Colonic mucosa (tissue), 4 donors: ENCODE results near the gene PRAMEF5. TPM values are rescaled to one million over a fixed set of nuclear protein-coding genes. Genes with fewer than 3 reads are reported as not detected.
"Not testable (repeated sequence)": the region's sequence is repeated elsewhere in the genome, so short reads cannot be mapped to it uniquely, and the experiment has no call there.

Experiments used
- DNase-seq: peaks from one replicate; pipeline ENCODE4 v3.0.0-alpha.2; 2020
- H3K27ac ChIP-seq: fragments of 200-600 bp; one replicate; pipeline ENCODE4 v1.8.0; 2021
- H3K27me3 ChIP-seq: fragments of 200-600 bp; one replicate; pipeline ENCODE4 v1.8.0; 2021
- H3K36me3 ChIP-seq: fragments of 200-600 bp; one replicate; pipeline ENCODE4 v1.8.0; 2021
- H3K4me1 ChIP-seq: fragments of 200-600 bp; one replicate; pipeline ENCODE4 v1.8.0; 2021; ENCODE audit warnings: mild to moderate bottlenecking
- H3K4me3 ChIP-seq: fragments of 200-600 bp; one replicate; pipeline ENCODE4 v1.8.0; 2021
- H3K9ac ChIP-seq, 2 donors: one replicate each; pipeline ENCODE4 v1.7.0; 2013; ENCODE audit warnings: control low read depth in 2 of 2, low read depth in 2 of 2, low read length in 2 of 2
- H3K9me3 ChIP-seq: fragments of 200-600 bp; one replicate; pipeline ENCODE4 v1.8.0; 2021
- intact Hi-C: fragments of 100-400 bp; cut with DNase I; formaldehyde crosslinking; loops from one replicate; pipeline ENCODE4 v1.14.1; 2022
- total RNA-seq, 2 donors: library from RNA; stranded (reverse); fragmentation: NEBNext Ultra II Directional in 1 of 2; extraction: Animal tissue kit (Norgen Biotek cat#: 25700) in 1 of 2; gene quantifications; one replicate each; pipeline ENCODE4 v1.2.1, GENCODE V29; 2021
- donor health status: healthy.
- donor health status: DM: no; HTN: no; CAD: no.
- donor health status: DM: no; HTN: no; CAD: no.

Gene PRAMEF5
- total RNA-seq, 2 donors from 2014 or later, result not detected

DNA sequence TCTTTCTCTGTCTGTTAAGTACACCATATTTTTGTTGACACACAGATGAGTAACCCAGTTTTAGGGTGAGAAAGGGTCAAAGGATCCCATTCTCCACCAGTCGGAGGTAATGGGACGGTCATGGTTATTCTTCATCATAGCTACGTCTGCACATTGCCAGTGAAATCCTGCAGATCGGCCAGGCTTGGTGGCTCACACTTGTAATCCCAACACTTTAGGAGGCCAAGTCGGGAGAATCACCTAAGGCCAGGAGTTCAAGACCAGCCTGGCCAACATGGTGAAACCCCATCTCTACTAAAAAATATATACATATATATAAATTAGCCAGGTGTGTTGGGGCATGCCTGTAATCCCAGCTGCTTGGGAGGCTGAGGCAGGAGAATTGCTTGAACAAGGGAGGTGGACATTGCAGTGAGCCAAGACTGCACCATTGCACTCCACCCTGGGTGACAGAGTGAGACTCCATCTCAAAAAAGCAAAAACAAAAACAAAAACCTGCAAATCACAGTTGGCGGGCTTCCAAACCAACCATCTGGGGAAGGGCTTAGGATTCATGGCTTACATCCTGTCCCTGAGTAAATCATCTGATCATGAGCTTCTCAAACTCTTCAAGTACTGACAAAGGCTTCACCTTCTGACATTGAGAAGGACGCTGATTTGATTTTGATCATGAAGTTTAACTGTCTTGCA is 22.8 kb upstream of the PRAMEF5 start:
- H3K4me3 ChIP-seq, intact Hi-C loops, H3K27me3 ChIP-seq, H3K36me3 ChIP-seq, H3K9ac ChIP-seq, H3K27ac ChIP-seq, H3K9me3 ChIP-seq, H3K4me1 ChIP-seq, DNase-seq: not testable (repeated sequence)

DNA sequence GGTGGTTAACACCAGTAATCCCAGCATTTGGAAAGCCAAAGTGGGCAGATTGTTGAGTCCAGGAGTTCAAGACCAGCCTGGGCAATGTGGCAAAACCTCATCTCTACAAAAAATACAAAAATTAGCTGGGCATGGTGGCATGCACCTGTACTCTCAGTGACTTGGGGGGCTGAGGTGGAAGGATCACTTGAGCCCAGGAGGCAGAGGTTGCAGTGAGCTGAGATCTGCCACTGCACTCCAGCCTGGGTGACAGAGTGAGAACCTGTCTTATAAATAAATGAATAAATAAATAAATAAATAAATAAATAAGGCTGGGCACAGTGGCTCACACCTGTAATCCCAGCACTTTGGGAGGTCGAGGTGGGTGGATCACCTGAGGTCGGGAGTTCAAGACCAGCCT is 21.9 kb upstream of the PRAMEF5 start:
- intact Hi-C loops, H3K9me3 ChIP-seq: not testable (repeated sequence)

GRCh38 chr1:13234057-13234456 is 19.9 kb upstream of the PRAMEF5 start:
- DNase-seq, intact Hi-C loops, H3K27me3 ChIP-seq: not testable (repeated sequence)

More for the DNA sequence above, 21.9 kb upstream of the PRAMEF5 start:
- not testable (repeated sequence) for H3K4me3 ChIP-seq, DNase-seq, H3K27ac ChIP-seq, H3K27me3 ChIP-seq, H3K4me1 ChIP-seq, H3K36me3 ChIP-seq, H3K9ac ChIP-seq

DNA sequence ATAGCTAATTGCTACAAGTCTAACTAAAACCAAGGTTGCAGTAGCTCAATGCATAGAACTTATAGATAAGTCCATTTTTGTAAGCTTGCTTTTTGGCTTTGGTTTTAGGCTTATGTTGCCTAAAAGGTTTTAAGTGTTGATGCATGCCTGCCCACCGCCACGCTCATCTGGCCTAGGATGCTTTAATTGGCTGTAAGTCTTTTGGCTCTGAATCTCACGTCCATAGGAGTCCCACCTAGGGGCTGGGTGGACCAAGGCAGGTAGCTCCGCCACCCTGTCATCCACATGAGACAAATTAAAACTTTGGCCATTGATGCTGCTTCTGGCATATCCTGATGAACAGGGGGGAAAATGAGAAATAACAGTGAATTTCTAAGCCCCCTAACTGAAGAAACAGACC is 16.4 kb upstream of the PRAMEF5 start:
- H3K27me3 ChIP-seq, H3K36me3 ChIP-seq, H3K9ac ChIP-seq, DNase-seq, intact Hi-C loops, H3K4me1 ChIP-seq, H3K4me3 ChIP-seq, H3K27ac ChIP-seq, H3K9me3 ChIP-seq: not testable (repeated sequence)

More at GRCh38 chr1:13234057-13234456, 19.9 kb upstream of the PRAMEF5 start:
- H3K9ac ChIP-seq, H3K4me1 ChIP-seq, H3K9me3 ChIP-seq, H3K36me3 ChIP-seq, H3K4me3 ChIP-seq, H3K27ac ChIP-seq: not testable (repeated sequence)

DNA sequence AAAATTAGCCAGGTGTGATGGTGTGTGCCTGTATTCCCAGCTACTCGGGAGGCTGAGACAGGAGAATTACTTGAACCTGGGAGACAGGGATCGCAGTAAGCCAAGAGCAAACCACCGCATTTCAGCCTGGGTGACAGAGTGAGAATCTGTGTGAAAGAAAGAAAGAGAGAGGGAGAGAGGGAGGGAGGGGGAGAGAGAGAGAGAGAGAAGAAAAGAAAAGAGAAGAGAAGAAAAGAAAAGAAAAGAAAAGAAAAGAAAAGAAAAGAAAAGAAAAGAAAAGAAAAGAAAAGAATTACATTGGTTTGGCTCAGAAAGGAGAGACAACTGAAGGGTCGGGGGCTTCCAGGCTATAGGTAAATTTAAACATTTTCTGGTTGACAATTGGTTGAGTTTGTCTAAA is 14.4 kb upstream of the PRAMEF5 start:
- not testable (repeated sequence) for DNase-seq, H3K27me3 ChIP-seq

GRCh38 chr1:13243536-13244263 is 10.3 kb upstream of the PRAMEF5 start:
- H3K27me3 ChIP-seq, H3K27ac ChIP-seq, intact Hi-C loops, H3K4me1 ChIP-seq, H3K36me3 ChIP-seq, H3K4me3 ChIP-seq, DNase-seq, H3K9ac ChIP-seq, H3K9me3 ChIP-seq: not testable (repeated sequence)

More for the DNA sequence above, 14.4 kb upstream of the PRAMEF5 start:
- H3K4me3 ChIP-seq, H3K36me3 ChIP-seq, H3K9me3 ChIP-seq, H3K4me1 ChIP-seq, intact Hi-C loops, H3K27ac ChIP-seq, H3K9ac ChIP-seq: not testable (repeated sequence)

DNA sequence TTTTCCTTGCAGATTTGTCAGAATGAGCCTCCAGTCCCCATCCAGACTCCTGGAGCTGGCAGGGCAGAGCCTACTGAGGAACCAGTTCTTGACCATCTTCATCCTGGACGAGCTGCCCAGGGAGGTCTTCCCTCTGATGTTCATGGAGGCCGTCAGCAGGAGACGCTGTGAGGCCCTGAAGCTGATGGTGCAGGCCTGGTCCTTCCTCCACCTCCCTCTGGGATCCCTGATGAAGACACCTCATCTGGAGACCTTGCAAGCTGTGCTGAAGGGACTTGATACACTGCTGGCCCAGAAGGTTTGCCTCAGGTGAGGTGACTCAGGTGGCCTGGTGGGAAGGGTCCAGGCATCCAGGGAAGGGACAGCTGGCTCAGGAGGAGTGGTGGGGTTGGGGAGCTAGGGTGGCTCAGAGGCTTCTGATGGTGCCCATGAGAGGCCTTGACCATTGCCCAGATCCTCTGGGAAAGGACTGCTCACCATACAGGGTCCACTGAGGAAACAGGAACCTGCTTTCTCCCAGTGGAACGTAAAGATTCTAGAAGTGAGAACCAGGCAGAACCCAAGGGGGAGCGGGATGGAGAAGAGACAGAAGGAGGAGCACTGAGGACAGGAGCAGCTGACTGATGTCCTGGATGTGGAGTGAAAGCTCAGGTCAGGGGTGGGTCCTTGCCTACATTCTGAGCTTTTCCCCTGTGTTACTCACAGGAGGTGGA is 8.0 kb upstream of the PRAMEF5 start:
- H3K4me3 ChIP-seq, H3K9me3 ChIP-seq, DNase-seq, H3K27ac ChIP-seq, H3K9ac ChIP-seq, H3K4me1 ChIP-seq, H3K36me3 ChIP-seq, H3K27me3 ChIP-seq, intact Hi-C loops: not testable (repeated sequence)

GRCh38 chr1:13246554-13246871 is 7.5 kb upstream of the PRAMEF5 start:
- H3K4me1 ChIP-seq, H3K36me3 ChIP-seq, DNase-seq, intact Hi-C loops, H3K27me3 ChIP-seq, H3K4me3 ChIP-seq, H3K9me3 ChIP-seq, H3K27ac ChIP-seq, H3K9ac ChIP-seq: not testable (repeated sequence)

DNA sequence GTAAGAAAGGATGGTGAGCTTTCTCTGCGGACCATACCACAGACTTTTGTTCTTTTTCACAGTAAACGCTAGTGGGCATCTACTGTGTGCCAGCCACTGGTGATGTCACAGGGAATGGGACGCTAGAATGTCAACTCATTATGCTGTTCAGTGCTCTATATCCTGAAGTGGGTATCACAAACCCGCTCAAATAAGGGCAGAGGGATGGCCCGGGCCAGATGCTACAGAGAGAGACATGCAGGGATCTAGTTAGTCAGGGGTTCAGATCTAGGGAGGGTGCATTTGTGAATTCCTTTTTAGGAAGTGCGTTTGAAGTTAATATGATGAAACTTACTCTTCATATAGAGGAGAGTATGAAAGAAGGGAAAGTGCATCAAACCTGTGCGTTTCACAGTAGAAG is 6.9 kb upstream of the PRAMEF5 start:
- H3K9me3 ChIP-seq, H3K4me3 ChIP-seq, DNase-seq, H3K36me3 ChIP-seq, H3K27ac ChIP-seq, intact Hi-C loops, H3K9ac ChIP-seq, H3K27me3 ChIP-seq, H3K4me1 ChIP-seq: not testable (repeated sequence)

DNA sequence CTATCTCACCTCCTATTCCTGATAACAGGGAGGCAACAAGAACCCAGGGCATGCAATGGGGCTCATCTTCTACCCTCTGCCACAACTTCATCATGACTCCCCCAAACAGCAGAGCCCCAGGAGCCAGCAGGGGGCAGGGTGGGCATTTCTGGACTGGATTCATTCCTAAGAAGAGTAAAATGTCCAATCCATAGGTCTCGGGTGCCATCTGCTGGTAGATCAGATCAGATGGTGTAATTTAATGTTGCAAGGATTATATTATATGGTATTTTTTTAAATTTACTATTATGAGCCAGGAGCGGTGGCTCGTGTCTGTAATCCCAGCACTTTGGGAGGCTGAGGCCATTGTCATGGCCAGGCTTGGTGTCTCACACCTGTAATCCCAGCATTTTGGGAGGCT is 11.1 kb downstream of the PRAMEF5 start:
- H3K9me3 ChIP-seq, H3K36me3 ChIP-seq, H3K9ac ChIP-seq, DNase-seq, H3K27ac ChIP-seq, H3K27me3 ChIP-seq, intact Hi-C loops, H3K4me1 ChIP-seq, H3K4me3 ChIP-seq: not testable (repeated sequence)

- H3K36me3 ChIP-seq, DNase-seq, H3K4me3 ChIP-seq, H3K27me3 ChIP-seq, intact Hi-C loops, H3K9me3 ChIP-seq, H3K27ac ChIP-seq, H3K9ac ChIP-seq, H3K4me1 ChIP-seq: not testable (repeated sequence)
These were observed 23.0 kb downstream of the PRAMEF5 start for GRCh38 chr1:13277016-13277415.

DNA sequence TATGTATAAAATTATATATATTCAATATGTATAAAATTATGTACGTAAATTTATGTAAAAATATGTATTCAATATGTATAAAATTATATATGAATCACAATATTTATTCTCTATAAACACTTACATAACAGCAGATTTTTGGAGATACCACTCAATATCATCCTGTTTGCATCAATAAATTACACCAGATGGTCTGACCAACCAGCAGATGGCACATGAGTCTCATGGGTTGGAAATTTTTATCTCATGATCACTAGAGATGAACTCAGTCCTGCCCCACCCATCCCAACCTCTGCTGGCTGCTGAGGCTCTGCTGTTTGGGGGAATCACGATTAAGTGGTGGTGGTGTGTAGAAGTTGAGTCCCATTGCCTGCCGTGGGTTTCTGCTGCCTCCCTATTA is 25.6 kb downstream of the PRAMEF5 start:
- H3K36me3 ChIP-seq, H3K4me3 ChIP-seq, H3K4me1 ChIP-seq, H3K27me3 ChIP-seq, H3K9ac ChIP-seq, intact Hi-C loops, DNase-seq, H3K27ac ChIP-seq, H3K9me3 ChIP-seq: not testable (repeated sequence)

DNA sequence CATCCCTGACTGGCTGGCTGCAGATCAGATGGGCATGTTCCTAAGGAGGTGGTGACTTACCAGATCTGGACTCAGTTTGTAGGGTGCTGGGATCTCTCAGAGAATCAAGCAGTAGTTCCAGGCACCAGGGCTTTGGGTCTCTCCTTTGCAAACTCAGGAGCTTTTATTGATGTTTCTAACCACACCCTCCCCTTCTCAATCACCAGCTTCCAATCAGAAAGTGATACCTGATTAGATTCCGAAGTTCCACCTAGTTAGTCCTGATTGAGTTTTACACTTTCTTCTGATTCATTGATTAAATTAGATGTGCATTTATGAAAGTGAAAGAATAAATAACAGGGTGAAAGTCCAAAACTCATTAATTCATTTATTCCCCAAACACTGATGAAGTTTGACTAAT is 31.0 kb downstream of the PRAMEF5 start, which contains the start of gene PRAMEF8:
PRAMEF8 (minus strand) TSS at position 101 of the 400 bp plus-strand sequence. CDS start 1,046 bp downstream, outside the sequence.
- H3K4me3 ChIP-seq, H3K27me3 ChIP-seq, H3K9me3 ChIP-seq, intact Hi-C loops, H3K27ac ChIP-seq, H3K36me3 ChIP-seq, DNase-seq, H3K4me1 ChIP-seq, H3K9ac ChIP-seq: not testable (repeated sequence)
